SK-N-SH (cell line): ENCODE measurements around the gene TBL1XR1. TPM values are rescaled to one million over a fixed set of nuclear protein-coding genes. Genes with fewer than 3 reads are reported as not detected.

Experiments
- CTCF ChIA-PET: fragments of 300-600, 350-600 bp; formaldehyde crosslinking; extraction: SDS; loops from one replicate; lab custom pipeline; 2021; lab: Yijun Ruan, JAX
- POLR2A ChIA-PET: fragments of 350-600 bp; sonication (Branson Sonifier 250); formaldehyde crosslinking; extraction: SDS; loops from one replicate; lab custom pipeline; 2020; ENCODE audit warnings: antibody characterized with exemption, inconsistent platforms; lab: Yijun Ruan, JAX
- DNase-seq: peaks from one replicate; pipeline ENCODE4 v3.0.0; 2012
- H2AFZ ChIP-seq: fragments of 200-600 bp; sonication (generic); 2 replicates; pipeline ENCODE4 v1.8.1; 2016; ENCODE audit warnings: antibody characterized with exemption, mild to moderate bottlenecking, low read depth
- H3F3A ChIP-seq: fragments of 200-600 bp; sonication (generic); replicated peaks from 2 replicates; pipeline ENCODE3; 2016; ENCODE audit warnings: antibody characterized with exemption, mild to moderate bottlenecking; ENCODE audit not compliant: insufficient read depth
- H3K27ac ChIP-seq, 2 experiments: fragments of 200-500 bp in 1 of 2; fragments of 200-600 bp in 1 of 2; sonication (Bioruptor generic) in 1 of 2; sonication (generic), shearing (Covaris generic) in 1 of 2; 2 replicates each; pipeline versions ENCODE4 v1.5.1 to v1.6.1; 2014 to 2016; ENCODE audit warnings: low read depth in 2 of 2, inconsistent platforms in 1 of 2, low read length in 1 of 2, mild to moderate bottlenecking in 1 of 2, mixed read lengths in 1 of 2
- H3K27me3 ChIP-seq: fragments of 200-600 bp; sonication (generic), shearing (Covaris generic); 2 replicates; pipeline ENCODE4 v1.6.1; 2016; ENCODE audit warnings: mixed run types; ENCODE audit not compliant: insufficient read depth
- H3K36me3 ChIP-seq, 2 experiments: fragments of 200-500 bp in 1 of 2; fragments of 200-600 bp in 1 of 2; sonication (Bioruptor generic) in 1 of 2; sonication (generic) in 1 of 2; replicated peaks in 1 of 2; 2 replicates each; pipeline versions ENCODE3 to v1.5.1; 2014 to 2016; ENCODE audit warnings: low read length in 1 of 2, mild to moderate bottlenecking in 1 of 2; ENCODE audit not compliant: insufficient read depth in 2 of 2, control insufficient read depth in 1 of 2
- H3K4me1 ChIP-seq, 2 experiments: fragments of 200-500 bp in 1 of 2; fragments of 200-600 bp in 1 of 2; sonication (Bioruptor generic) in 1 of 2; sonication (generic), shearing (Covaris generic) in 1 of 2; 2 replicates each; pipeline versions ENCODE4 v1.5.1 to v1.6.1; 2014 to 2016; ENCODE audit warnings: low read depth in 1 of 2, low read length in 1 of 2, mixed run types in 1 of 2; ENCODE audit not compliant: insufficient read depth in 2 of 2, control insufficient read depth in 1 of 2
- H3K4me2 ChIP-seq: fragments of 200-600 bp; sonication (generic), shearing (Covaris generic); 2 replicates; pipeline ENCODE4 v1.6.1; 2017; ENCODE audit warnings: mixed run types
- H3K4me3 ChIP-seq, 2 experiments: fragments of 200-500 bp in 1 of 2; fragments of 200-600 bp in 1 of 2; sonication (Bioruptor generic) in 1 of 2; sonication (generic), shearing (Covaris generic) in 1 of 2; 2 replicates each; pipeline versions ENCODE4 v1.5.1 to v1.8.1; 2014 to 2016; ENCODE audit warnings: low read depth in 2 of 2, inconsistent platforms in 1 of 2, low read length in 1 of 2, mild to moderate bottlenecking in 1 of 2, mixed read lengths in 1 of 2, moderate library complexity in 1 of 2
- H3K79me2 ChIP-seq: fragments of 200-600 bp; sonication (generic); 2 replicates; pipeline ENCODE4 v1.8.1; 2017; ENCODE audit warnings: mild to moderate bottlenecking; ENCODE audit not compliant: insufficient read depth
- H3K9ac ChIP-seq: fragments of 200-600 bp; sonication (generic); 2 replicates; pipeline ENCODE4 v1.6.1; 2017; ENCODE audit warnings: mixed run types
- H3K9me2 ChIP-seq: fragments of 200-600 bp; sonication (generic); 2 replicates; pipeline ENCODE4 v1.6.1; 2017; ENCODE audit warnings: mixed run types
- H3K9me3 ChIP-seq: fragments of 200-600 bp; sonication (generic); 2 replicates; pipeline ENCODE4 v1.6.1; 2017; ENCODE audit warnings: mixed run types, mild to moderate bottlenecking, moderate library complexity
- H4K20me1 ChIP-seq: fragments of 200-600 bp; sonication (generic); 2 replicates; pipeline ENCODE4 v1.6.1; 2017; ENCODE audit warnings: mild to moderate bottlenecking, mixed run types; ENCODE audit not compliant: insufficient read depth
- ELF1 ChIP-seq: IDR thresholded peaks from 2 replicates; pipeline ENCODE4 v1.4.0; 2012
- FOSL2 ChIP-seq: IDR thresholded peaks from 2 replicates; pipeline ENCODE4 v1.4.0; 2012; ENCODE audit warnings: low read depth, mild to moderate bottlenecking, moderate library complexity, borderline replicate concordance
- MEF2A ChIP-seq: IDR thresholded peaks from 2 replicates; pipeline ENCODE4 v1.4.0; 2012; ENCODE audit warnings: low read depth, borderline replicate concordance
- REST ChIP-seq: IDR thresholded peaks from 2 replicates; pipeline ENCODE4 v1.6.1; 2012; ENCODE audit warnings: mild to moderate bottlenecking, low read depth, low read length, moderate library complexity
- SIN3A ChIP-seq: IDR thresholded peaks from 2 replicates; pipeline ENCODE4 v1.6.1; 2012; ENCODE audit warnings: low read depth, mild to moderate bottlenecking, low read length, moderate library complexity, borderline replicate concordance
- TAF1 ChIP-seq: IDR thresholded peaks from 2 replicates; pipeline ENCODE4 v1.6.1; 2012; ENCODE audit warnings: low read depth, mild to moderate bottlenecking, low read length, moderate library complexity, borderline replicate concordance
- USF1 ChIP-seq: IDR thresholded peaks from 2 replicates; pipeline ENCODE4 v1.4.0; 2012; ENCODE audit warnings: low read depth, borderline replicate concordance
- YY1 ChIP-seq: IDR thresholded peaks from 2 replicates; pipeline ENCODE4 v1.4.0; 2012; ENCODE audit warnings: low read depth, mild to moderate bottlenecking
- WGBS: methylation state at CpG from one replicate; pipeline ENCODE4 v1.1.6; 2017; ENCODE audit warnings: low lambda C conversion rate; 5-methylcytosine and 5-hydroxymethylcytosine counted together
- polyA plus RNA-seq, 3 experiments: library from polyadenylated mRNA; depleted of rRNA; stranded (reverse); fragments of >200 nt; gene quantifications; 2 replicates each; pipeline ENCODE4 v1.2.3, GENCODE V29; 2012
- TF ChIP-seq, protein P1 (sequence below): fragments of 150-350 bp; IDR thresholded peaks from 2 replicates; pipeline ENCODE4 v1.6.1; 2017; ENCODE audit warnings: antibody characterized with exemption, low read length, low read depth, borderline replicate concordance
- TF ChIP-seq, protein P2 (sequence below): IDR thresholded peaks from 2 replicates; pipeline ENCODE4; 2012

The TBL1XR1 gene
- polyA plus RNA-seq, 1 of the 3 experiments (the other 2 are of a cell fraction), result 20.9 TPM

DNA sequence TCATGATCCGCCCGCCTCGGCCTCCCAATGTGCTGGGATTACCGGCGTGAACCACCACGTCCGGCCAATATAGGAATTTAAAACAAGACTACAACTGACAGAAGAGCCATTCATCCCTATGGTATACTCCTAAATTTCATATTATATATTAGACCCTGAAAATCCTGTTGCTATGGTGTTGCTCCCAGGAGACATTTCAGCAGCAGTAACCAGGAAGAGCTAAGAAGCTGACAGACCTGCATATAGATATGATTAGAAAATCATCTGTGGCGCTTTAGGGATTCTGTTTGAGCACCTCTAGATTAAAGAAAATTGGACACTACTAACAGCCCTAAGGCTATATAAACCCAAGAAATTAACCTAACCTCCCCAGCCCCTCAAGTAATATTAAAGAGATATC, 38.8 kb downstream of the TBL1XR1 start:
- no peaks in the 10 kb centered on the region for H3K9me3 ChIP-seq

DNA sequence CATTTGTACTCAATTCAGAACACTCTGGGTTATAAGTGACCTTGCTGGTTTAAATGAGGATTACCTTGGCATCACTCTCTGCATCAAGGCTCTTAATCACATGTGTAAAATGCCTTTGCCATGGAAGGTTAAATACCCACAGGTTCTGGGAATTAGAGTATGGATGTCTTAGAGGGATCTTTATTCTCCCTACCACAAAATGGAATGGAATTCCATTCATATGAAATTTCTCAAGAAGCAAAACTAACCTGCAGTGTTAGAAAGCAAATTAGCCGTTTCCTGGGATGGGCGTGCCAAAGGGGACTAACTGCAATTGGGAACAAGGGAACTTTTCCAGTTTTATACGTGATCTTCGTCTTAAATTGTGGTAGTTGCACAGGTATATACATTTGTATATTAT, 39.8 kb downstream of the TBL1XR1 start:
- Histone ChIP-seq H3K9ac (no peak overlapping the region), H3K9me3 (no peaks in the 10 kb centered on the region), H4K20me1 (peaks cover 87% of the 10 kb centered on the region), H3K36me3 (no peaks in the 10 kb centered on the region), H3K9me2 (no peaks in the 10 kb centered on the region), H2AFZ (no peak overlapping the region), H3K27me3 (no peaks in the 10 kb centered on the region), H3K4me1 (no peaks in the 10 kb centered on the region; a peak in 1 of 4 replicates), H3K4me2 (no peak overlapping the region), H3K27ac (no peak overlapping the region), H3K79me2 (peaks cover 99% of the 10 kb centered on the region), H3K4me3 (no peak overlapping the region), H3F3A (no peaks in the 10 kb centered on the region)
- TF ChIP-seq MEF2A (no peak), REST (no peak), ELF1 (no peak), USF1 (no peak), FOSL2 (no peak)
- TF ChIP-seq, protein P1, sequence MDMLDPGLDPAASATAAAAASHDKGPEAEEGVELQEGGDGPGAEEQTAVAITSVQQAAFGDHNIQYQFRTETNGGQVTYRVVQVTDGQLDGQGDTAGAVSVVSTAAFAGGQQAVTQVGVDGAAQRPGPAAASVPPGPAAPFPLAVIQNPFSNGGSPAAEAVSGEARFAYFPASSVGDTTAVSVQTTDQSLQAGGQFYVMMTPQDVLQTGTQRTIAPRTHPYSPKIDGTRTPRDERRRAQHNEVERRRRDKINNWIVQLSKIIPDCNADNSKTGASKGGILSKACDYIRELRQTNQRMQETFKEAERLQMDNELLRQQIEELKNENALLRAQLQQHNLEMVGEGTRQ, result no peak
- TF ChIP-seq, protein P2, sequence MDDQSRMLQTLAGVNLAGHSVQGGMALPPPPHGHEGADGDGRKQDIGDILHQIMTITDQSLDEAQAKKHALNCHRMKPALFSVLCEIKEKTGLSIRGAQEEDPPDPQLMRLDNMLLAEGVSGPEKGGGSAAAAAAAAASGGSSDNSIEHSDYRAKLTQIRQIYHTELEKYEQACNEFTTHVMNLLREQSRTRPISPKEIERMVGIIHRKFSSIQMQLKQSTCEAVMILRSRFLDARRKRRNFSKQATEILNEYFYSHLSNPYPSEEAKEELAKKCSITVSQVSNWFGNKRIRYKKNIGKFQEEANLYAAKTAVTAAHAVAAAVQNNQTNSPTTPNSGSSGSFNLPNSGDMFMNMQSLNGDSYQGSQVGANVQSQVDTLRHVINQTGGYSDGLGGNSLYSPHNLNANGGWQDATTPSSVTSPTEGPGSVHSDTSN, result no peak
- ChIA-PET CTCF (no interaction called here), POLR2A (no interaction called here)
- 96% methylated on average over 4 of the region's 4 CpGs for WGBS
- no peak for DNase-seq

More for the DNA sequence above, 38.8 kb downstream of the TBL1XR1 start:
- no peak for DNase-seq
- ChIA-PET CTCF (interaction anchor here (0.8 to 0.9 kb wide), 3 partner anchors 9 to 30 kb away, joined by 3 read pairs; no protein-coding TSS in a partner anchor), POLR2A (no interaction called here)
- H3K79me2 ChIP-seq, result peaks cover 99% of the 10 kb centered on the region
- no peaks in the 10 kb centered on the region for H3K9me2 ChIP-seq
- peaks cover 0 to 5% of the 10 kb centered on the region in 2 experiments for H3K36me3 ChIP-seq
- TF ChIP-seq, protein P2, result no peak
- TF ChIP-seq TAF1 (no peak), YY1 (no peak), FOSL2 (no peak), SIN3A (no peak)
- no peak overlapping the region for H3K4me2 ChIP-seq
- H3K27me3 ChIP-seq, result no peaks in the 10 kb centered on the region
- WGBS, result 99% methylated on average over 8 of the region's 8 CpGs
- no peak overlapping the region for H3K27ac ChIP-seq
- peaks cover 87% of the 10 kb centered on the region for H4K20me1 ChIP-seq
- H3K4me3 ChIP-seq, result no peak overlapping the region
- H2AFZ ChIP-seq, result no peak overlapping the region
- no peaks in the 10 kb centered on the region; a peak in 1 of 4 replicates for H3K4me1 ChIP-seq
- no peaks in the 10 kb centered on the region for H3F3A ChIP-seq
- H3K9ac ChIP-seq, result no peak overlapping the region
